T-helper 2 cell (primary cell): Measurements from ENCODE around the gene CSHL1.
"Not testable (repeated sequence)": the region's sequence is repeated elsewhere in the genome, so short reads cannot be mapped to it uniquely, and the experiment has no call there.

Experiments
- DNase-seq, 5 experiments: peaks; one replicate each; pipeline versions ENCODE4 v3.0.0 to v3.0.0-alpha.2; 2012 to 2022

CSHL1 gene

GRCh38 chr17:63939884-63940283 lies 28.8 kb upstream of the CSHL1 start:
- no peak for DNase-seq

- DNase-seq: no peak
Observed at GRCh38 chr17:63939401-63939800, 28.3 kb upstream of the CSHL1 start.

- DNase-seq: no peak
Observed at GRCh38 chr17:63937920-63938319, 26.9 kb upstream of the CSHL1 start.

GRCh38 chr17:63937319-63937718 lies 26.3 kb upstream of the CSHL1 start:
- DNase-seq: no peak

- no peak for DNase-seq
Observed at GRCh38 chr17:63934183-63935112, 23.4 kb upstream of the CSHL1 start.

GRCh38 chr17:63933598-63933997 lies 22.5 kb upstream of the CSHL1 start:
- no peak for DNase-seq

- DNase-seq: no peak
Observed at GRCh38 chr17:63932721-63933120, 21.7 kb upstream of the CSHL1 start.

GRCh38 chr17:63931981-63932561 lies 21.0 kb upstream of the CSHL1 start, which contains the start of gene CD79B:
TSS of gene CD79B (minus strand) at chr17:63932331. CDS start at chr17:63932261, 70 bp downstream.
- DNase-seq: peak in 2 of 5 experiments; percentile 39 to 69

GRCh38 chr17:63930951-63931575 lies 20.0 kb upstream of the CSHL1 start:
- DNase-seq: peak; percentile 25 to 76 (median 45)

- no peak for DNase-seq
Observed at GRCh38 chr17:63929860-63930766, 19.1 kb upstream of the CSHL1 start.

- DNase-seq: no peak
Observed at GRCh38 chr17:63928966-63929695, 18.1 kb upstream of the CSHL1 start.

- DNase-seq: no peak
Observed at GRCh38 chr17:63928172-63928666, 17.2 kb upstream of the CSHL1 start.

- no peak for DNase-seq
Observed at GRCh38 chr17:63927464-63928171, 16.6 kb upstream of the CSHL1 start.

GRCh38 chr17:63926164-63926563 lies 15.1 kb upstream of the CSHL1 start:
- DNase-seq: no peak

GRCh38 chr17:63925615-63926014 lies 14.6 kb upstream of the CSHL1 start:
- DNase-seq: no peak

GRCh38 chr17:63922402-63922801 lies 11.3 kb upstream of the CSHL1 start:
- not testable (repeated sequence) for DNase-seq

- not testable (repeated sequence) for DNase-seq
Observed at GRCh38 chr17:63920779-63921178, 9.7 kb upstream of the CSHL1 start.

GRCh38 chr17:63920050-63920449 lies 9.0 kb upstream of the CSHL1 start:
- not testable (repeated sequence) for DNase-seq

- peak in 4 of 5 experiments; percentile 51 to 75 (median 60) for DNase-seq
Observed at GRCh38 chr17:63919311-63919723, 8.3 kb upstream of the CSHL1 start.

- DNase-seq: not testable (repeated sequence)
Observed at GRCh38 chr17:63918789-63919305, 7.8 kb upstream of the CSHL1 start, which contains the start of gene GH1. TSS of gene GH1 (minus strand) at chr17:63918839. CDS start at chr17:63918776, 63 bp downstream.
